A673 (cell line): Measurements from ENCODE around the gene AGAP9. TPM values are rescaled to one million over a fixed set of nuclear protein-coding genes. Genes with fewer than 3 reads are reported as not detected.
"Not testable (repeated sequence)": the region's sequence is repeated elsewhere in the genome, so short reads cannot be mapped to it uniquely, and the experiment has no call there.

Experiments
- BruUV-seq: library from RNA; stranded (reverse); fragments of 400-500 nt; replicated peaks from 2 replicates; lab custom pipeline; 2021; lab: Mats Ljungman, UMichigan
- CTCF ChIA-PET: fragments of 300-600 bp; sonication (Branson Sonifier 250); formaldehyde crosslinking; loops from one replicate; lab custom pipeline; 2022; ENCODE audit warnings: antibody characterized with exemption; lab: Charles Lee
- POLR2A ChIA-PET: fragments of 300-600 bp; sonication (Branson Sonifier 250); formaldehyde crosslinking; loops from one replicate; lab custom pipeline; 2022; ENCODE audit warnings: antibody characterized with exemption; ENCODE audit not compliant: low non-redundant PET; lab: Charles Lee
- DNase-seq: peaks from one replicate; pipeline ENCODE4 v3.0.0-alpha.2; 2015; ENCODE audit warnings: low spot score
- H3K27ac ChIP-seq: fragments of 200-600 bp; sonication (generic); 2 replicates; pipeline ENCODE4 v1.5.1; 2016; ENCODE audit warnings: mixed run types, low read depth, mild to moderate bottlenecking, mixed read lengths, antibody characterized with exemption, low read length; ENCODE audit not compliant: poor library complexity, severe bottlenecking
- H3K27me3 ChIP-seq: fragments of 200-600 bp; sonication (generic); replicated peaks from 2 replicates; pipeline ENCODE4 v1.6.1; 2017; ENCODE audit warnings: mixed run types, low read depth, mild to moderate bottlenecking, mixed read lengths, antibody characterized with exemption, low read length; ENCODE audit not compliant: insufficient read depth, poor library complexity
- H3K36me3 ChIP-seq: fragments of 200-600 bp; sonication (generic); 2 replicates; pipeline ENCODE4 v1.6.1; 2016; ENCODE audit warnings: mixed run types, mild to moderate bottlenecking, mixed read lengths, antibody characterized with exemption, low read length; ENCODE audit not compliant: insufficient read depth, poor library complexity, severe bottlenecking
- H3K4me1 ChIP-seq: fragments of 200-600 bp; sonication (generic); 2 replicates; pipeline ENCODE4 v1.6.1; 2017; ENCODE audit warnings: mixed run types, mild to moderate bottlenecking, mixed read lengths, antibody characterized with exemption, low read length; ENCODE audit not compliant: insufficient read depth, poor library complexity, severe bottlenecking
- H3K4me3 ChIP-seq: fragments of 200-600 bp; sonication (generic); 2 replicates; pipeline ENCODE4 v1.5.1; 2016; ENCODE audit warnings: low read depth, mixed run types, mild to moderate bottlenecking, mixed read lengths, low read length; ENCODE audit not compliant: poor library complexity, severe bottlenecking
- H3K9me3 ChIP-seq: fragments of 200-600 bp; sonication (generic); 2 replicates; pipeline ENCODE4 v1.6.1; 2016; ENCODE audit warnings: mixed run types, low read depth, mild to moderate bottlenecking, mixed read lengths, antibody characterized with exemption, low read length; ENCODE audit not compliant: poor library complexity, severe bottlenecking
- intact Hi-C: fragments of 100-400 bp; cut with micrococcal nuclease; formaldehyde crosslinking; loops from one replicate; pipeline ENCODE4 v1.10.0; 2022; ENCODE audit not compliant: unreplicated experiment
- total RNA-seq: library from RNA; stranded (reverse); gene quantifications from 2 replicates; pipeline ENCODE4 v1.2.3, GENCODE V29; 2021

Gene AGAP9
- total RNA-seq, 1 experiment from 2014 or later, result 9.5 TPM

DNA sequence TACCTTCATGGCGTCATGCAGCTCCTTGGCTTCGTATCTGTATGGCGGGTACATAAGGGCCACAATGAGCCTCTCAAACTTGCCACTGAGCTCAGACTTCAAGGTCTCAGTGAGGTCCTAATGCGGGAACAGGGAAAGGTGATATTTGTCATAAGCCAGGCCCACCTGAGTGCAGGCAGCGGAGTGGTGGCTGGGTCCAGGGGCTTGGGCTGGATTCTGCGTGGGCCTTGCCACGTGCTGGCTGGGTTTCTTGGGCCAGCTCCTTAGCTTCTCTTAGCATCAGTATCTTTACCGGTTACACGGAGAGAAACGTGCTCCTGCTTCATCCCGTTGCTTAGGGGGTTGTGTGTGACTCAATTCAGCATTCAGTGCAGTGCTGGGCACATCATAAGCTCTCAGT, 46.4 kb downstream of the AGAP9 start:
- H3K27ac ChIP-seq, DNase-seq, H3K27me3 ChIP-seq, CTCF ChIA-PET, BruUV-seq, H3K4me1 ChIP-seq, POLR2A ChIA-PET, H3K9me3 ChIP-seq, H3K4me3 ChIP-seq, H3K36me3 ChIP-seq, intact Hi-C loops: not testable (repeated sequence)

DNA sequence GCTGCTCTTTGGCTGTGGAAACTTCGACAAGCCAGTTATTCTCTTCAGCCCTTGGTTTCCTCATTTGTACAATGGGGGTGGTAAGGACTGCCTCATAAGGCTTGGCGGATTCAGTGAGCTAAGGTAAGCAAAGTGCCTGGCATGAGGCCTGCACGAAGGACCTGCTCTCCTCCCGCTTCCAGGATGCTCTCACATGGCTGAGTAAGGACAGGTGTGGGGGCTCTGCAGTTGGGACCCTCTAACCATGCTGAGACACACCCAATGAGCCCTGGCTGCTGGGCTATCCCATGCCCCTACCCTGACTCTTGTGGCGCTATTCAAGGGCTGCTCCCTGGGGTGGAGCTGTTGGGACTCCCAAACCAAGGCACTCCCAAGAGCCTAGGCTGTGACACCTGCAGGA, 48.3 kb downstream of the AGAP9 start:
- BruUV-seq, H3K4me1 ChIP-seq, intact Hi-C loops, H3K27me3 ChIP-seq, H3K27ac ChIP-seq, CTCF ChIA-PET, H3K4me3 ChIP-seq, DNase-seq, H3K36me3 ChIP-seq, H3K9me3 ChIP-seq, POLR2A ChIA-PET: not testable (repeated sequence)

DNA sequence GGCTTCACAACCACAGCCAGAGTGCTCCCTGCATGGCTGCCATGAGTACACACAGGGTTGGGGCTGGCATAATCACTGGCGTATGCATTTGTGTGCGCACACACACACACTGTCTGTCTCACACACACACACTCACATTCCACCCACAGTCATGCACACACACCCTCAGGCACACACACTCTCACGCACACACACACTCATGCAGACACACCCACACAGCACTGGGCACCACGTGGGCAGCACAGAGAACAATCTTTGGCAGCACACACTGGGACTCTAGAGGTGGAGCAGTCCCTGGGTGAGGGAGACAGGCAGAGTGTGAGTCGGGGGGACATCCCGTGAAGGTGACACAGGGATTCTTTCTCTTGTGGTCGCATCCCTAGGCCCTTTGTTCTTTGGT, 49.9 kb downstream of the AGAP9 start:
- POLR2A ChIA-PET, H3K36me3 ChIP-seq, H3K27me3 ChIP-seq, H3K4me3 ChIP-seq, H3K4me1 ChIP-seq, BruUV-seq, intact Hi-C loops, DNase-seq, CTCF ChIA-PET, H3K27ac ChIP-seq, H3K9me3 ChIP-seq: not testable (repeated sequence)

DNA sequence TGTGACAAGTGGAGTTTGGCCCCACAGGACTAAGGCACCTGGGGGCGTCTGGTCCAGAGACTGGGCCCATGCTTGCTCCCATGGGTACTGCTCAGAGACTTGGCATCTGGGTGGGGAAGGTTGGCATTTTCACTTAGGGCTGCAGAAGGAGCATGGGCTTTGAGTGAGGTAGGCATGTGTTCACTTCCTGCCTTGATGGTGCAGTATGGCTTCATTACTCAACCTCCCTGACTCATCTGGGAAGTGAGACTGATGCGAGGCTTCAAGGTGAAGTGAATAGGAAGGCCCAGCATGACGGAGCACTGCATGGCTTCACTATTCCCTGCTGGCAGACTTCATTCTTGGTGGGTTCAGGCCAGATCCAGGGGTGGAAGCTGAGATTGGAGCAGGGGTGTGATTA, 50.8 kb downstream of the AGAP9 start:
- H3K9me3 ChIP-seq, H3K4me1 ChIP-seq, H3K4me3 ChIP-seq, BruUV-seq, intact Hi-C loops, DNase-seq, H3K27me3 ChIP-seq, CTCF ChIA-PET, H3K27ac ChIP-seq, POLR2A ChIA-PET, H3K36me3 ChIP-seq: not testable (repeated sequence)

DNA sequence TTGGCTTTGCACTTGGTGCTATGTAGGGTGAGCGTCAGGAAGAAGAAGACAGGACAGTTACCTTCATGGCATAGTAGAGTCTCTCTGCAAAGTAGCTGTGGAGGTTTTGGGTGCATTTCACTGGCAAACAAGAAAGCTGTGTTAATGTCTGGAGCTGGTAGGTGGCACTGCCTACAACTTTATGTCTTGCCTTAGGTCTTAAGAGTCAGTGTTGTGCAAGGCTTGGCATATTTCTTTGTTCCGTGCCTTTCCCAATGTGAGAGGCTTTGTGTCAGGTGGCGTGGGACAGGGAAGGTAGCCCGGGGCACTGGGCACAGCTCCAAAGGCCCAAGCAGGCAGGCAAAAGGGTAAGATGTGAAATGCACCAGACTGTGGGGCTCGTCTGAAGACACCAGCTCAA, 51.4 kb downstream of the AGAP9 start:
- not testable (repeated sequence) for DNase-seq, BruUV-seq

DNA sequence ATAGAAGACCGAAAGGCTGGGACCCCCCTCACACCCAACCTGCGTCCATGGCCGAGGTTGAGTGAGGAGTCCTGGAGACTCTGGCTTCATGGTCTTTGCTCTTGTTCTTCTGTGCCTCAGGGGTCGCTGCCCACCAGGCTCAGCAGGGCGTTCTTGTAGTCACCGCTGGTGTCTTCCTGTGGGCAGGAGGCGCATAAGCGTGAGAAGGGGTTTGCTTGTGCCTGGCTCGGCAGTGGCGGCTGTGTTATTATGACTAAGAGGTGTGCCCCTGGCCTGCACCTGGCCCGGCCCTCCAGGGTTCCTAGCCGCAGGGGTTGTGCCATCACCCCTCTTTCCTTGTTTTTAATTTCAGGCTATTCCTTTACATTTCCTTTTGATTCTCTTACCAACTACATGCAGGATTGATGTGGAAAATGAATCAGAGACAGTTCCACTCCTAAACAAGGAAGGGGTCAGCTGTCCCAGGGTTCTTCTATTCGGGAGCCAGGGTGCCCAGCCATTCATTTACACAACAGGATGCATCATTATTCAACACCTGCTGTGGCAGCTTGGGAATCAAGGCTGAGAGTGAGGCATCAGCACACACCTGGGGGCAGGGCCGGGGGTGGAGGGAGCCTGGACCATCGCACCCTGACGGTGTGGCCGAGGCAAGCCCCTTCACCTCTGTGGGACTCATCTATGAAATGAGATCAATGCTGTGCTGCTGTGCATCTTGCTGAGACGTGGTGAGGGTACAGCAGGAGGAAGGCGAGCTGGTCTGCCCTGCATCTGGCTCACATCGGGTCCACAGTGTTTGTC, 54.5 kb downstream of the AGAP9 start:
- DNase-seq, BruUV-seq, POLR2A ChIA-PET: not testable (repeated sequence)

More for the DNA sequence above, 51.4 kb downstream of the AGAP9 start:
- H3K4me3 ChIP-seq, CTCF ChIA-PET, H3K27me3 ChIP-seq, H3K27ac ChIP-seq, intact Hi-C loops, POLR2A ChIA-PET, H3K4me1 ChIP-seq, H3K36me3 ChIP-seq, H3K9me3 ChIP-seq: not testable (repeated sequence)

DNA sequence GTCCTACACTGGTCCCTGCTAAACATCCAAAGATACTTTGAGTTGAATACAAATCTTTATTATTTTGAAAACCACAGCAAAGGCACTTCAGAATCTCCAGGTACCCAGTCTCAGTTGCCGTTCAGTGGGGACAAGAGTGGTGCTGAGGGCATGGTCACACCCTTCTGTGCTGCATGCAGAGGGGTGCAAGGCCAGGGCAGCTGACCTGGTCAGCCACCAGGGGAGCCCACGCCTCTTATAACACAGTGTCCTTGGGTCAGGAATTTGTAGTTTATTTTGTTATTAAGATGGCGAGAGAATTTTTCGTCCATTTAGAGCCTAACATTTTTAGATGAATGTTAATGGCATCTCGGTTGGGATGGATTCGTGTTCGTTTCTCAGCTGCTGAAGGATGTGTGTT, 55.5 kb downstream of the AGAP9 start:
- H3K9me3 ChIP-seq, DNase-seq, H3K4me1 ChIP-seq, H3K36me3 ChIP-seq, H3K4me3 ChIP-seq, POLR2A ChIA-PET, CTCF ChIA-PET, H3K27me3 ChIP-seq, intact Hi-C loops, BruUV-seq, H3K27ac ChIP-seq: not testable (repeated sequence)

More for the DNA sequence above, 54.5 kb downstream of the AGAP9 start:
- H3K27me3 ChIP-seq, H3K27ac ChIP-seq, CTCF ChIA-PET, H3K36me3 ChIP-seq, H3K4me1 ChIP-seq, H3K4me3 ChIP-seq, H3K9me3 ChIP-seq, intact Hi-C loops: not testable (repeated sequence)
